Panc1 (cell line): ENCODE data around the gene C5. TPM values are rescaled to one million over a fixed set of nuclear protein-coding genes. Genes with fewer than 3 reads are reported as not detected.

Experiments
- ATAC-seq: fragments of 200-7000 bp; cut with Tn5 transposase; 2 replicates; pipeline ENCODE4 v1.9.1; 2020; ENCODE audit warnings: mild to moderate bottlenecking, moderate library complexity
- BruUV-seq: library from RNA; stranded (reverse); fragments of 400-500 nt; replicated peaks from 2 replicates; lab custom pipeline; 2021; lab: Mats Ljungman, UMichigan
- CTCF ChIA-PET: fragments of 300-600 bp; sonication (Branson Sonifier 250); formaldehyde crosslinking; loops from one replicate; lab custom pipeline; 2022; ENCODE audit warnings: antibody characterized with exemption; lab: Charles Lee
- POLR2A ChIA-PET: fragments of 300-600 bp; sonication (Branson Sonifier 250); formaldehyde crosslinking; loops from one replicate; lab custom pipeline; 2022; ENCODE audit warnings: antibody characterized with exemption; lab: Charles Lee
- DNase-seq: peaks from one replicate; pipeline ENCODE4 v3.0.0-alpha.2; 2010; ENCODE audit warnings: low read depth, low spot score
- H3K27ac ChIP-seq: 2 replicates; pipeline ENCODE4 v1.5.1; 2011; ENCODE audit warnings: mild to moderate bottlenecking, low read length, inconsistent platforms
- H3K27me3 ChIP-seq: fragments of 200-500 bp; sonication (Bioruptor generic); 2 replicates; pipeline ENCODE4 v1.6.0; 2014; ENCODE audit warnings: low read length, inconsistent platforms; ENCODE audit not compliant: control insufficient read depth, insufficient read depth
- H3K36me3 ChIP-seq: fragments of 200-500 bp; sonication (Bioruptor generic); 2 replicates; pipeline ENCODE4 v1.5.1; 2014; ENCODE audit warnings: inconsistent platforms, mild to moderate bottlenecking, low read length, moderate library complexity; ENCODE audit not compliant: control insufficient read depth, insufficient read depth
- H3K4me1 ChIP-seq: 2 replicates; pipeline ENCODE4 v1.5.1; 2011; ENCODE audit warnings: inconsistent platforms, mild to moderate bottlenecking, low read length, moderate library complexity; ENCODE audit not compliant: control insufficient read depth, insufficient read depth
- H3K4me3 ChIP-seq, 2 experiments: 2 replicates each; pipeline ENCODE4 v1.5.1; 2011 to 2012; ENCODE audit warnings: low read depth in 2 of 2, low read length in 2 of 2, mild to moderate bottlenecking in 2 of 2, inconsistent platforms in 1 of 2, moderate library complexity in 1 of 2
- H3K9me3 ChIP-seq: fragments of 200-500 bp; sonication (Bioruptor generic); 2 replicates; pipeline ENCODE4 v1.5.1; 2014; ENCODE audit warnings: low read depth, mild to moderate bottlenecking, inconsistent platforms, low read length, moderate library complexity; ENCODE audit not compliant: control insufficient read depth, insufficient read depth
- POLR2AphosphoS5 ChIP-seq: IDR thresholded peaks from 2 replicates; pipeline ENCODE4 v1.6.1; 2012; ENCODE audit warnings: mild to moderate bottlenecking, low read depth, low read length, moderate library complexity
- REST ChIP-seq, 2 experiments: IDR thresholded peaks; 2 replicates each; pipeline ENCODE4 v1.6.1; 2011 to 2012; ENCODE audit warnings: low read depth in 2 of 2, control low read depth in 1 of 2, low read length in 1 of 2, mild to moderate bottlenecking in 1 of 2, moderate library complexity in 1 of 2; ENCODE audit not compliant: insufficient read depth in 1 of 2
- SIN3A ChIP-seq: IDR thresholded peaks from 2 replicates; pipeline ENCODE4 v1.6.1; 2012; ENCODE audit warnings: low read depth, mild to moderate bottlenecking, low read length, moderate library complexity, borderline replicate concordance; ENCODE audit not compliant: insufficient read depth
- TCF7L2 ChIP-seq: IDR thresholded peaks from 2 replicates; pipeline ENCODE4 v1.6.1; 2011; ENCODE audit warnings: mild to moderate bottlenecking, low read depth, low read length, inconsistent platforms
- in situ Hi-C: cut with HindIII; loops from 2 replicates; pipeline ENCODE4 v1.10.0; 2016; ENCODE audit warnings: low sequenced_read_pairs, low pct_unique_long_range_greater_than_20kb
- intact Hi-C: fragments of 100-400 bp; cut with micrococcal nuclease; formaldehyde crosslinking; loops from one replicate; pipeline ENCODE4 v1.10.0; 2022; ENCODE audit not compliant: unreplicated experiment
- total RNA-seq: library from RNA; stranded (reverse); gene quantifications from one replicate; pipeline ENCODE4 v1.2.1, GENCODE V29; 2021; ENCODE audit not compliant: unreplicated experiment
- TF ChIP-seq, protein P1 (sequence below): fragments of 450-650 bp; IDR thresholded peaks from 2 replicates; pipeline ENCODE4 v1.5.1; 2017; ENCODE audit warnings: mild to moderate bottlenecking

C5 gene
- total RNA-seq, 1 experiment from 2014 or later: 1.6 TPM

GRCh38 chr9:120942186-120943001, 107.7 kb downstream of the C5 start:
- H3K36me3 ChIP-seq: no peaks in the 10 kb centered on the region
- no peaks in the 10 kb centered on the region for H3K4me1 ChIP-seq
- ATAC-seq (no peak; the same call in 1 of the 2 replicates), DNase-seq (no peak)
- H3K4me3 ChIP-seq: no peak overlapping the region
- intact Hi-C loops: no loop called here
- no peak overlapping the region for H3K27ac ChIP-seq
- in situ Hi-C loops: no loop called here
- CTCF ChIA-PET: no interaction called here
- TF ChIP-seq REST (IDR thresholded peaks at IDR 0.05; ENCODE audit: insufficient read depth in 1 of 2, low read depth in 2 of 2, low read length in 1 of 2): no peak
- TF ChIP-seq POLR2AphosphoS5: no peak
- TF ChIP-seq, protein P1, sequence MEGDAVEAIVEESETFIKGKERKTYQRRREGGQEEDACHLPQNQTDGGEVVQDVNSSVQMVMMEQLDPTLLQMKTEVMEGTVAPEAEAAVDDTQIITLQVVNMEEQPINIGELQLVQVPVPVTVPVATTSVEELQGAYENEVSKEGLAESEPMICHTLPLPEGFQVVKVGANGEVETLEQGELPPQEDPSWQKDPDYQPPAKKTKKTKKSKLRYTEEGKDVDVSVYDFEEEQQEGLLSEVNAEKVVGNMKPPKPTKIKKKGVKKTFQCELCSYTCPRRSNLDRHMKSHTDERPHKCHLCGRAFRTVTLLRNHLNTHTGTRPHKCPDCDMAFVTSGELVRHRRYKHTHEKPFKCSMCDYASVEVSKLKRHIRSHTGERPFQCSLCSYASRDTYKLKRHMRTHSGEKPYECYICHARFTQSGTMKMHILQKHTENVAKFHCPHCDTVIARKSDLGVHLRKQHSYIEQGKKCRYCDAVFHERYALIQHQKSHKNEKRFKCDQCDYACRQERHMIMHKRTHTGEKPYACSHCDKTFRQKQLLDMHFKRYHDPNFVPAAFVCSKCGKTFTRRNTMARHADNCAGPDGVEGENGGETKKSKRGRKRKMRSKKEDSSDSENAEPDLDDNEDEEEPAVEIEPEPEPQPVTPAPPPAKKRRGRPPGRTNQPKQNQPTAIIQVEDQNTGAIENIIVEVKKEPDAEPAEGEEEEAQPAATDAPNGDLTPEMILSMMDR: no peak
- TF ChIP-seq SIN3A: no peak
- no TSS peak for BruUV-seq
- H3K27me3 ChIP-seq: no peaks in the 10 kb centered on the region
- POLR2A ChIA-PET: no interaction called here
- H3K9me3 ChIP-seq: no peaks in the 10 kb centered on the region

- no peak for ATAC-seq
- Histone ChIP-seq H3K27ac (no peak overlapping the region), H3K27me3 (no peaks in the 10 kb centered on the region), H3K4me1 (peaks cover 2% of the 10 kb centered on the region), H3K4me3 (no peak overlapping the region), H3K9me3 (no peaks in the 10 kb centered on the region), H3K36me3 (no peaks in the 10 kb centered on the region)
- POLR2A ChIA-PET: no interaction called here
- intact Hi-C loops (no loop called here), in situ Hi-C loops (no loop called here)
- CTCF ChIA-PET: no interaction called here
- TF ChIP-seq TCF7L2 (no peak), SIN3A (no peak), REST (IDR thresholded peaks at IDR 0.05; ENCODE audit: insufficient read depth in 1 of 2, low read depth in 2 of 2, low read length in 1 of 2) (no peak)
- TF ChIP-seq, protein P1: no peak
- BruUV-seq: no TSS peak
- DNase-seq: no peak
Measured at GRCh38 chr9:120941046-120941770, 108.9 kb downstream of the C5 start.
